22Rv1 (cell line): ENCODE measurements around the gene CLRN3.

ENCODE experiments used
- ZFX ChIP-seq: fragments of 450-650 bp; IDR thresholded peaks from 2 replicates; pipeline ENCODE4 v1.6.1; 2017; ENCODE audit warnings: antibody characterized with exemption, borderline replicate concordance
- TF ChIP-seq, protein P1 (sequence below): fragments of 450-650 bp; IDR thresholded peaks from 2 replicates; pipeline ENCODE4 v1.5.1; 2017; ENCODE audit warnings: mild to moderate bottlenecking

DNA sequence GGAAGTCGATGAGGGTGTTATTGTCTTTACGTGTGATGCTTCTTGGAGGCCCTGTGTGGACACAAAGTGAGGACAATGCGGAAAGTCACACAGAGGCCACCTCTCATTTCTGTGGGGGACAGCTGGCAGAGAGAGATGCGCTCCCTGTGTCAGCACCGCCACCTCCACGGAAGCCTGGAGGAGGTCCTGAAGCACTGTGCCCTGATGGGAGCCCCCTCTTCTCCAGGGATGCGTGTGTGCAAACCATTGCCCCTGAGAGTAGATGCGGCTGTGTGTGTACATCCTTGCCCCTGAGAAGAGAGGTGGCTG is 16.2 kb upstream of the CLRN3 start:
- TF ChIP-seq, protein P1, sequence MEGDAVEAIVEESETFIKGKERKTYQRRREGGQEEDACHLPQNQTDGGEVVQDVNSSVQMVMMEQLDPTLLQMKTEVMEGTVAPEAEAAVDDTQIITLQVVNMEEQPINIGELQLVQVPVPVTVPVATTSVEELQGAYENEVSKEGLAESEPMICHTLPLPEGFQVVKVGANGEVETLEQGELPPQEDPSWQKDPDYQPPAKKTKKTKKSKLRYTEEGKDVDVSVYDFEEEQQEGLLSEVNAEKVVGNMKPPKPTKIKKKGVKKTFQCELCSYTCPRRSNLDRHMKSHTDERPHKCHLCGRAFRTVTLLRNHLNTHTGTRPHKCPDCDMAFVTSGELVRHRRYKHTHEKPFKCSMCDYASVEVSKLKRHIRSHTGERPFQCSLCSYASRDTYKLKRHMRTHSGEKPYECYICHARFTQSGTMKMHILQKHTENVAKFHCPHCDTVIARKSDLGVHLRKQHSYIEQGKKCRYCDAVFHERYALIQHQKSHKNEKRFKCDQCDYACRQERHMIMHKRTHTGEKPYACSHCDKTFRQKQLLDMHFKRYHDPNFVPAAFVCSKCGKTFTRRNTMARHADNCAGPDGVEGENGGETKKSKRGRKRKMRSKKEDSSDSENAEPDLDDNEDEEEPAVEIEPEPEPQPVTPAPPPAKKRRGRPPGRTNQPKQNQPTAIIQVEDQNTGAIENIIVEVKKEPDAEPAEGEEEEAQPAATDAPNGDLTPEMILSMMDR: no peak
- no peak for TF ChIP-seq ZFX
